Measurements from ENCODE around the gene TMC7.

The TMC7 gene

GRCh38 chr16:19027416-19027815, 43.7 kb downstream of the TMC7 start:
- no peak for DNase-seq (ENCODE audit: low read depth in 4 of 4, low spot score in 1 of 4)

- DNase-seq (ENCODE audit: low read depth in 4 of 4, low spot score in 1 of 4), result no peak
Observed at GRCh38 chr16:19029980-19030379, 46.2 kb downstream of the TMC7 start.

GRCh38 chr16:19031738-19032137, 48.0 kb downstream of the TMC7 start:
- DNase-seq (ENCODE audit: low read depth in 4 of 4, low spot score in 1 of 4), result no peak

- no peak for DNase-seq (ENCODE audit: low read depth in 4 of 4, low spot score in 1 of 4)
Observed at GRCh38 chr16:19033761-19034160, 50.0 kb downstream of the TMC7 start.

- no peak for DNase-seq (ENCODE audit: low read depth in 4 of 4, low spot score in 1 of 4)
Observed at GRCh38 chr16:19040400-19040799, 56.7 kb downstream of the TMC7 start.

- DNase-seq (ENCODE audit: low read depth in 4 of 4, low spot score in 1 of 4), result no peak
Observed at GRCh38 chr16:19044769-19045168, 61.0 kb downstream of the TMC7 start.

- no peak for DNase-seq (ENCODE audit: low read depth in 4 of 4, low spot score in 1 of 4)
Observed at GRCh38 chr16:19046062-19046461, 62.3 kb downstream of the TMC7 start.

- DNase-seq (ENCODE audit: low read depth in 4 of 4, low spot score in 1 of 4), result no peak
Observed at GRCh38 chr16:19062706-19063105, 79.0 kb downstream of the TMC7 start.

- DNase-seq (ENCODE audit: low read depth in 4 of 4, low spot score in 1 of 4), result no peak
Observed at GRCh38 chr16:19066988-19067348, 83.2 kb downstream of the TMC7 start.

GRCh38 chr16:19067349-19068236, 83.9 kb downstream of the TMC7 start, which contains the start of gene COQ7:
Gene COQ7 (plus strand): TSS chr16:19067614. CDS start chr16:19067665, 51 bp downstream.
- peak; percentile 95 to 97 (median 97) for DNase-seq (ENCODE audit: low read depth in 4 of 4, low spot score in 1 of 4)

GRCh38 chr16:19068237-19068815, 84.6 kb downstream of the TMC7 start:
- no peak for DNase-seq (ENCODE audit: low read depth in 4 of 4, low spot score in 1 of 4)

GRCh38 chr16:19071811-19072777, 88.4 kb downstream of the TMC7 start:
- peak in 2 of 4 experiments; percentile 22 to 44 for DNase-seq (ENCODE audit: low read depth in 4 of 4, low spot score in 1 of 4)

GRCh38 chr16:19073344-19073743, 89.6 kb downstream of the TMC7 start:
- no peak for DNase-seq (ENCODE audit: low read depth in 4 of 4, low spot score in 1 of 4)

- no peak for DNase-seq (ENCODE audit: low read depth in 4 of 4, low spot score in 1 of 4)
Observed at GRCh38 chr16:19073863-19074262, 90.1 kb downstream of the TMC7 start.

- DNase-seq (ENCODE audit: low read depth in 4 of 4, low spot score in 1 of 4), result no peak
Observed at GRCh38 chr16:19075511-19075910, 91.8 kb downstream of the TMC7 start.

- DNase-seq (ENCODE audit: low read depth in 4 of 4, low spot score in 1 of 4), result no peak
Observed at GRCh38 chr16:19077879-19078278, 94.1 kb downstream of the TMC7 start.

GRCh38 chr16:19083670-19084069, 99.9 kb downstream of the TMC7 start:
- no peak for DNase-seq (ENCODE audit: low read depth in 4 of 4, low spot score in 1 of 4)

GRCh38 chr16:19084139-19084538, 100.4 kb downstream of the TMC7 start:
- DNase-seq (ENCODE audit: low read depth in 4 of 4, low spot score in 1 of 4), result no peak

GRCh38 chr16:19084879-19085278, 101.1 kb downstream of the TMC7 start:
- DNase-seq (ENCODE audit: low read depth in 4 of 4, low spot score in 1 of 4), result no peak

GRCh38 chr16:19085679-19086200, 102.0 kb downstream of the TMC7 start:
- no peak for DNase-seq (ENCODE audit: low read depth in 4 of 4, low spot score in 1 of 4)
